HG03039 (cell line): ENCODE results near the gene ZMYM5.
"Not testable (repeated sequence)": the region's sequence is repeated elsewhere in the genome, so short reads cannot be mapped to it uniquely, and the experiment has no call there.

Source experiments
- ATAC-seq: cut with Tn5 transposase; IDR thresholded peaks from one replicate; pipeline ENCODE4 v1.9.1; 2021; ENCODE audit warnings: mild to moderate bottlenecking, moderate library complexity; ENCODE audit not compliant: unreplicated experiment

The ZMYM5 gene

GRCh38 chr13:19822673-19823072 lies 40.8 kb downstream of the ZMYM5 start:
- no peak for ATAC-seq

- ATAC-seq: no peak
These were observed 45.1 kb downstream of the ZMYM5 start for GRCh38 chr13:19818223-19818842.

- ATAC-seq: no peak
These were observed 45.8 kb downstream of the ZMYM5 start for GRCh38 chr13:19817510-19818158.

- no peak for ATAC-seq
These were observed 46.3 kb downstream of the ZMYM5 start for GRCh38 chr13:19817106-19817505.

- ATAC-seq: not testable (repeated sequence)
These were observed 47.6 kb downstream of the ZMYM5 start for GRCh38 chr13:19815842-19816241.

GRCh38 chr13:19810996-19811881 lies 52.2 kb downstream of the ZMYM5 start:
- no peak for ATAC-seq

GRCh38 chr13:19810151-19810550 lies 53.3 kb downstream of the ZMYM5 start:
- ATAC-seq: no peak

GRCh38 chr13:19805765-19806164 lies 57.7 kb downstream of the ZMYM5 start:
- no peak for ATAC-seq

GRCh38 chr13:19795956-19796355 lies 67.5 kb downstream of the ZMYM5 start:
- ATAC-seq: no peak

GRCh38 chr13:19794631-19795030 lies 68.8 kb downstream of the ZMYM5 start:
- no peak for ATAC-seq

- ATAC-seq: no peak
These were observed 71.4 kb downstream of the ZMYM5 start for GRCh38 chr13:19791953-19792537.

- ATAC-seq: peak; percentile 92
These were observed 80.4 kb downstream of the ZMYM5 start, which contains the start of gene PSPC1 for GRCh38 chr13:19782727-19783682. PSPC1 (minus strand) TSS chr13:19782945; CDS start chr13:19782757, 188 bp downstream.

GRCh38 chr13:19782049-19782726 lies 81.3 kb downstream of the ZMYM5 start:
- peak; percentile 31 for ATAC-seq

GRCh38 chr13:19781526-19781925 lies 81.9 kb downstream of the ZMYM5 start:
- ATAC-seq: no peak

GRCh38 chr13:19780753-19781418 lies 82.6 kb downstream of the ZMYM5 start:
- ATAC-seq: not testable (repeated sequence)
